GM12878 (cell line): Measurements from ENCODE around the gene OPRD1. TPM values are rescaled to one million over a fixed set of nuclear protein-coding genes. Genes with fewer than 3 reads are reported as not detected.

ENCODE experiments used
- ATAC-seq: fragments of 200-7000 bp; cut with Tn5 transposase; 3 replicates; pipeline ENCODE4 v1.9.1; 2020; ENCODE audit warnings: mild to moderate bottlenecking, moderate library complexity
- BruUV-seq: library from RNA; stranded (reverse); fragments of 400-500 nt; replicated peaks from 2 replicates; lab custom pipeline; 2021; lab: Mats Ljungman, UMichigan
- CTCF ChIA-PET: fragments of 300-600 bp; sonication (Branson Sonifier 250); formaldehyde crosslinking; extraction: SDS; loops from one replicate; lab custom pipeline; 2021; ENCODE audit warnings: inconsistent platforms; lab: Yijun Ruan, JAX
- POLR2A ChIA-PET: fragments of 350-600 bp; formaldehyde crosslinking; extraction: SDS; loops from one replicate; lab custom pipeline; 2021; ENCODE audit warnings: inconsistent platforms; lab: Charles Lee
- RAD21 ChIA-PET: fragments of 300-600 bp; sonication (Branson Sonifier 250); formaldehyde crosslinking; loops from one replicate; lab custom pipeline; 2023; ENCODE audit warnings: antibody characterized with exemption; ENCODE audit not compliant: unreplicated experiment; lab: Charles Lee
- SMC1A ChIA-PET: fragments of 300-600 bp; sonication (Branson Sonifier 250); formaldehyde crosslinking; loops from one replicate; lab custom pipeline; 2023; ENCODE audit not compliant: unreplicated experiment, uncharacterized antibody; lab: Charles Lee
- DNase-seq: peaks from one replicate; pipeline ENCODE4 v3.0.0-alpha.2; 2011; ENCODE audit warnings: low read depth, low spot score
- FAIRE-seq: peaks from 3 replicates; lab custom pipeline; 2011; peaks lifted over from hg19 to GRCh38; lab: Jason Lieb, UNC
- H2AFZ ChIP-seq: 2 replicates; pipeline ENCODE4 v1.6.0; 2011; ENCODE audit warnings: low read depth, low read length, control low read depth; ENCODE audit not compliant: control insufficient read depth
- H3K27ac ChIP-seq: 2 replicates; pipeline ENCODE4 v1.5.1; 2011; ENCODE audit warnings: control low read depth; ENCODE audit not compliant: control insufficient read depth, insufficient read depth
- H3K27me3 ChIP-seq, 2 experiments: replicated peaks in 1 of 2; 2 replicates each; pipeline versions ENCODE4 v1.6.0 to v1.6.1; 2011; ENCODE audit warnings: low read length in 1 of 2; ENCODE audit not compliant: control insufficient read depth in 2 of 2, insufficient read depth in 2 of 2
- H3K36me3 ChIP-seq, 2 experiments: 2 replicates each; pipeline ENCODE4 v1.5.1; 2011; ENCODE audit warnings: low read length in 1 of 2; ENCODE audit not compliant: control insufficient read depth in 2 of 2, insufficient read depth in 2 of 2
- H3K4me1 ChIP-seq: 2 replicates; pipeline ENCODE4 v1.6.1; 2011; ENCODE audit warnings: mild to moderate bottlenecking, low read length, moderate library complexity, mixed read lengths; ENCODE audit not compliant: control insufficient read depth, insufficient read depth
- H3K4me2 ChIP-seq: 2 replicates; pipeline ENCODE4 v1.6.0; 2011; ENCODE audit warnings: control low read depth; ENCODE audit not compliant: control insufficient read depth, insufficient read depth
- H3K4me3 ChIP-seq: fragments of 200-600 bp; sonication (generic); 2 replicates; pipeline ENCODE4 v1.5.1; 2016
- H3K79me2 ChIP-seq: 2 replicates; pipeline ENCODE4 v1.6.0; 2011; ENCODE audit warnings: low read length; ENCODE audit not compliant: control insufficient read depth, insufficient read depth
- H3K9ac ChIP-seq: 2 replicates; pipeline ENCODE4 v1.8.0; 2011; ENCODE audit warnings: low read length, control low read depth, mixed read lengths; ENCODE audit not compliant: control insufficient read depth, insufficient read depth
- H3K9me3 ChIP-seq: replicated peaks from 3 replicates; pipeline ENCODE4 v1.5.1; 2011; ENCODE audit warnings: mild to moderate bottlenecking, low read length; ENCODE audit not compliant: control insufficient read depth, insufficient read depth
- H4K20me1 ChIP-seq: 2 replicates; pipeline ENCODE4 v1.6.0; 2011; ENCODE audit not compliant: control insufficient read depth, insufficient read depth
- BACH1 ChIP-seq: fragments of 450-650 bp; IDR thresholded peaks from 2 replicates; pipeline ENCODE4 v1.6.1; 2017; ENCODE audit warnings: mild to moderate bottlenecking, borderline replicate concordance
- KLF5 ChIP-seq: fragments of 450-650 bp; IDR thresholded peaks from 2 replicates; pipeline ENCODE4 v1.6.1; 2014; ENCODE audit warnings: mild to moderate bottlenecking; ENCODE audit not compliant: partially characterized antibody
- MYB ChIP-seq: fragments of 150-350 bp; IDR thresholded peaks from 2 replicates; pipeline ENCODE4 v1.6.1; 2014; ENCODE audit warnings: mild to moderate bottlenecking, low read depth, low read length, borderline replicate concordance
- POLR2AphosphoS5 ChIP-seq: IDR thresholded peaks from 2 replicates; pipeline ENCODE4 v1.6.1; 2011; ENCODE audit warnings: mild to moderate bottlenecking, low read length, inconsistent platforms
- YBX1 ChIP-seq: fragments of 450-650 bp; IDR thresholded peaks from 2 replicates; pipeline ENCODE4 v1.6.1; 2016; ENCODE audit warnings: antibody characterized with exemption
- YY1 ChIP-seq: IDR thresholded peaks from 2 replicates; pipeline ENCODE4 v1.6.1; 2011; ENCODE audit warnings: low read depth, mild to moderate bottlenecking, low read length
- WGBS: methylation state at CpG from one replicate; pipeline ENCODE4 v1.1.6; 2016; ENCODE audit warnings: low lambda C conversion rate; ENCODE audit not compliant: insufficient replicate concordance, insufficient coverage; ENCODE audit errors: missing lambda C conversion rate; 5-methylcytosine and 5-hydroxymethylcytosine counted together
- in situ Hi-C: fragments of 300-500 bp; cut with MboI; formaldehyde crosslinking; loops from 9 replicates; pipeline ENCODE4 v1.14.3; 2018; ENCODE audit warnings: mixed read lengths
- intact Hi-C: fragments of 100-400 bp; cut with micrococcal nuclease; formaldehyde crosslinking; loops from one replicate; pipeline ENCODE4 v1.14.2; 2022; ENCODE audit not compliant: unreplicated experiment
- polyA plus RNA-seq, 11 experiments: library from polyadenylated mRNA; depleted of rRNA in 4 of 11; unstranded in 6 of 11; stranded (reverse) in 5 of 11; fragments of >200 nt; fragmentation: Nextera tagmentation in 4 of 11; fragmentation: Illumina TruSeq in 1 of 11; extraction: Ambion mirVana in 4 of 11; extraction: Trizol in 1 of 11; gene quantifications; 1 replicate in 1 of 11; 2 replicates in 10 of 11; pipeline versions ENCODE4 v1.2.1 to v1.2.3, GENCODE V29; 2011 to 2016; ENCODE audit warnings: inconsistent platforms in 2 of 11, missing spikeins in 2 of 11, low read depth in 1 of 11
- total RNA-seq, 4 experiments: library from RNA; depleted of rRNA in 3 of 4; stranded (reverse); fragments of >200 nt in 3 of 4; fragmentation: Illumina TruSeq in 1 of 4; extraction: Trizol in 1 of 4; gene quantifications; 2 replicates each; pipeline versions ENCODE4 v1.2.1 to v1.2.3, GENCODE V29; 2013 to 2021
- TF ChIP-seq, protein P1 (sequence below): fragments of 450-650 bp; conservative IDR thresholded peaks from 2 replicates; pipeline ENCODE4 v1.6.1; 2017; ENCODE audit warnings: mild to moderate bottlenecking, moderate library complexity
- TF ChIP-seq, protein P2 (sequence below): fragments of 450-650 bp; IDR thresholded peaks from 2 replicates; pipeline ENCODE4 v1.6.1; 2017; ENCODE audit warnings: low read depth, mild to moderate bottlenecking, moderate library complexity

The OPRD1 gene
- total and polyA plus RNA-seq, 10 of the 15 experiments (the other 5 are each of a cell fraction or from before 2014, with no cell fraction given) = 0.02 TPM; not detected in 8

DNA sequence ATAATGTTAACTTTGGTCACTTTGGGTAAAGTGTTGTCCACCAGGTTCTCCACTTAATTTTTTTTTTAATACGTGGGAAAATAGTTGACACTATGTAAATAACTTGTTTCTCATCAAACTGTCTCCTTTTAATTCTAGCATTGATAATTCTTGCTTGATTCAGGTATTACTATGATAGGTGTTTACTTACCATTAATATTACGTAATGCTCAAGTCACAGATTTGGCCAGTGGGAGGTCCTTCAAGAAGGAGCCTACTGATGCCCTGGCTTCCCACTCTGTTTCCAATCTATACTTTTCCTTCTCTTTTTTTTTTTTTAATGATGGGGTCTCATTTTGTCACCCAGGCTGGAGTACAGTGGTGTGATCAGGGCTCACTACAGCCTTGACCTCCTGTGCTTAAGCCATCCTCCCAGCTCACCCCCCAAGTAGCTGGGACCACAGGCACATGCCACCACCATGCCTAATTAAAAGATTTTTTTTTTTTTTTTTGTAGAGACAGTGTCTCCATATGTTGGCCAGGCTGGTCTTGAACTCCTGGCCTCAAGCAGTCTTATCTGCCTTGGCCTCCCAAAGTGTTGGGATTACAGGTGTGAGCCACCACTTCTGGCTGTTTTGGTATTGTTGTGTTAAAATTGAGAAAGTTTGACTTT is 45.3 kb upstream of the OPRD1 start:
- FAIRE-seq = no peak
- Histone ChIP-seq H3K4me2 (no peak overlapping the region), H3K9ac (no peak overlapping the region), H2AFZ (no peak overlapping the region), H3K79me2 (peaks cover 30% of the 10 kb centered on the region), H3K9me3 (no peaks in the 10 kb centered on the region), H3K27me3 (no peaks in the 10 kb centered on the region), H3K4me3 (no peak overlapping the region), H3K36me3 (peaks cover 2 to 20% of the 10 kb centered on the region in 2 experiments), H3K27ac (no peak overlapping the region), H3K4me1 (no peaks in the 10 kb centered on the region), H4K20me1 (peaks cover 4% of the 10 kb centered on the region; the same call in 1 of the 2 replicates)
- in situ Hi-C loops (no loop called here), intact Hi-C loops (no loop called here)
- TF ChIP-seq BACH1 = no peak
- no peak for TF ChIP-seq YBX1
- TF ChIP-seq MYB = no peak
- TF ChIP-seq KLF5 = no peak
- TF ChIP-seq, protein P1, sequence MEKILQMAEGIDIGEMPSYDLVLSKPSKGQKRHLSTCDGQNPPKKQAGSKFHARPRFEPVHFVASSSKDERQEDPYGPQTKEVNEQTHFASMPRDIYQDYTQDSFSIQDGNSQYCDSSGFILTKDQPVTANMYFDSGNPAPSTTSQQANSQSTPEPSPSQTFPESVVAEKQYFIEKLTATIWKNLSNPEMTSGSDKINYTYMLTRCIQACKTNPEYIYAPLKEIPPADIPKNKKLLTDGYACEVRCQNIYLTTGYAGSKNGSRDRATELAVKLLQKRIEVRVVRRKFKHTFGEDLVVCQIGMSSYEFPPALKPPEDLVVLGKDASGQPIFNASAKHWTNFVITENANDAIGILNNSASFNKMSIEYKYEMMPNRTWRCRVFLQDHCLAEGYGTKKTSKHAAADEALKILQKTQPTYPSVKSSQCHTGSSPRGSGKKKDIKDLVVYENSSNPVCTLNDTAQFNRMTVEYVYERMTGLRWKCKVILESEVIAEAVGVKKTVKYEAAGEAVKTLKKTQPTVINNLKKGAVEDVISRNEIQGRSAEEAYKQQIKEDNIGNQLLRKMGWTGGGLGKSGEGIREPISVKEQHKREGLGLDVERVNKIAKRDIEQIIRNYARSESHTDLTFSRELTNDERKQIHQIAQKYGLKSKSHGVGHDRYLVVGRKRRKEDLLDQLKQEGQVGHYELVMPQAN = no peak
- TF ChIP-seq, protein P2, sequence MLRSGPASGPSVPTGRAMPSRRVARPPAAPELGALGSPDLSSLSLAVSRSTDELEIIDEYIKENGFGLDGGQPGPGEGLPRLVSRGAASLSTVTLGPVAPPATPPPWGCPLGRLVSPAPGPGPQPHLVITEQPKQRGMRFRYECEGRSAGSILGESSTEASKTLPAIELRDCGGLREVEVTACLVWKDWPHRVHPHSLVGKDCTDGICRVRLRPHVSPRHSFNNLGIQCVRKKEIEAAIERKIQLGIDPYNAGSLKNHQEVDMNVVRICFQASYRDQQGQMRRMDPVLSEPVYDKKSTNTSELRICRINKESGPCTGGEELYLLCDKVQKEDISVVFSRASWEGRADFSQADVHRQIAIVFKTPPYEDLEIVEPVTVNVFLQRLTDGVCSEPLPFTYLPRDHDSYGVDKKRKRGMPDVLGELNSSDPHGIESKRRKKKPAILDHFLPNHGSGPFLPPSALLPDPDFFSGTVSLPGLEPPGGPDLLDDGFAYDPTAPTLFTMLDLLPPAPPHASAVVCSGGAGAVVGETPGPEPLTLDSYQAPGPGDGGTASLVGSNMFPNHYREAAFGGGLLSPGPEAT = no peak
- no peak for TF ChIP-seq POLR2AphosphoS5
- TF ChIP-seq YY1 = no peak
- ATAC-seq = no peak
- 94% methylated on average over 2 of the region's 2 CpGs for WGBS
- no TSS peak for BruUV-seq
- POLR2A ChIA-PET = no interaction called here
- CTCF ChIA-PET = no interaction called here
- SMC1A ChIA-PET = interaction anchor here (1.5 kb wide), 1 partner anchor 10 kb away, joined by 3 read pairs; no protein-coding TSS in a partner anchor
- RAD21 ChIA-PET = no interaction called here
- DNase-seq = no peak
